Measurements from ENCODE around the gene KCNMB2.
"Not testable (repeated sequence)": the region's sequence is repeated elsewhere in the genome, so short reads cannot be mapped to it uniquely, and the experiment has no call there.

The KCNMB2 gene

GRCh38 chr3:178519701-178520100 lies 16.5 kb upstream of the KCNMB2 start:
- DNase-seq (ENCODE audit: low read depth): no peak

- DNase-seq (ENCODE audit: low read depth): no peak
Measured at GRCh38 chr3:178520451-178520850, 15.8 kb upstream of the KCNMB2 start.

- no peak for DNase-seq (ENCODE audit: low read depth)
Measured at GRCh38 chr3:178522200-178523052, 13.8 kb upstream of the KCNMB2 start.

- DNase-seq (ENCODE audit: low read depth): no peak
Measured at GRCh38 chr3:178525251-178525650, 11.0 kb upstream of the KCNMB2 start.

GRCh38 chr3:178526291-178526690 lies 9.9 kb upstream of the KCNMB2 start:
- no peak for DNase-seq (ENCODE audit: low read depth)

- no peak for DNase-seq (ENCODE audit: low read depth)
Measured at GRCh38 chr3:178527981-178528380, 8.3 kb upstream of the KCNMB2 start.

- no peak for DNase-seq (ENCODE audit: low read depth)
Measured at GRCh38 chr3:178529606-178530225, 6.5 kb upstream of the KCNMB2 start.

GRCh38 chr3:178532476-178532875 lies 3.8 kb upstream of the KCNMB2 start:
- no peak for DNase-seq (ENCODE audit: low read depth)

GRCh38 chr3:178537122-178537705 lies 978 bp downstream of the KCNMB2 start:
- no peak for DNase-seq (ENCODE audit: low read depth)

GRCh38 chr3:178538056-178538455 lies 1.8 kb downstream of the KCNMB2 start:
- no peak for DNase-seq (ENCODE audit: low read depth)

GRCh38 chr3:178540184-178540583 lies 3.9 kb downstream of the KCNMB2 start:
- no peak for DNase-seq (ENCODE audit: low read depth)

GRCh38 chr3:178545337-178545736 lies 9.1 kb downstream of the KCNMB2 start:
- DNase-seq (ENCODE audit: low read depth): no peak

- no peak for DNase-seq (ENCODE audit: low read depth)
Measured at GRCh38 chr3:178546079-178546478, 9.8 kb downstream of the KCNMB2 start.

- DNase-seq (ENCODE audit: low read depth): not testable (repeated sequence)
Measured at GRCh38 chr3:178549426-178549825, 13.2 kb downstream of the KCNMB2 start.

GRCh38 chr3:178551916-178552321 lies 15.7 kb downstream of the KCNMB2 start:
- no peak for DNase-seq (ENCODE audit: low read depth)

GRCh38 chr3:178558637-178559036 lies 22.4 kb downstream of the KCNMB2 start:
- DNase-seq (ENCODE audit: low read depth): no peak

GRCh38 chr3:178560759-178561158 lies 24.5 kb downstream of the KCNMB2 start:
- DNase-seq (ENCODE audit: low read depth): no peak

- no peak for DNase-seq (ENCODE audit: low read depth)
Measured at GRCh38 chr3:178561239-178561638, 25.0 kb downstream of the KCNMB2 start.

GRCh38 chr3:178562143-178562946 lies 26.1 kb downstream of the KCNMB2 start:
- no peak for DNase-seq (ENCODE audit: low read depth)

GRCh38 chr3:178562947-178563232 lies 26.7 kb downstream of the KCNMB2 start:
- DNase-seq (ENCODE audit: low read depth): peak; percentile 17

GRCh38 chr3:178567611-178568010 lies 31.4 kb downstream of the KCNMB2 start:
- DNase-seq (ENCODE audit: low read depth): no peak

- no peak for DNase-seq (ENCODE audit: low read depth)
Measured at GRCh38 chr3:178568155-178568731, 32.0 kb downstream of the KCNMB2 start.
